ENCODE results near the gene GID4. TPM values are rescaled to one million over a fixed set of nuclear protein-coding genes. Genes with fewer than 3 reads are reported as not detected.
A peak's percentile ranks its signal among the peaks of the same experiment; 100 is the strongest.
"Not testable (repeated sequence)": the region's sequence is repeated elsewhere in the genome, so short reads cannot be mapped to it uniquely, and the experiment has no call there.

GID4 gene
- total RNA-seq, 1 experiment from 2014 or later = 11.4 TPM

DNA sequence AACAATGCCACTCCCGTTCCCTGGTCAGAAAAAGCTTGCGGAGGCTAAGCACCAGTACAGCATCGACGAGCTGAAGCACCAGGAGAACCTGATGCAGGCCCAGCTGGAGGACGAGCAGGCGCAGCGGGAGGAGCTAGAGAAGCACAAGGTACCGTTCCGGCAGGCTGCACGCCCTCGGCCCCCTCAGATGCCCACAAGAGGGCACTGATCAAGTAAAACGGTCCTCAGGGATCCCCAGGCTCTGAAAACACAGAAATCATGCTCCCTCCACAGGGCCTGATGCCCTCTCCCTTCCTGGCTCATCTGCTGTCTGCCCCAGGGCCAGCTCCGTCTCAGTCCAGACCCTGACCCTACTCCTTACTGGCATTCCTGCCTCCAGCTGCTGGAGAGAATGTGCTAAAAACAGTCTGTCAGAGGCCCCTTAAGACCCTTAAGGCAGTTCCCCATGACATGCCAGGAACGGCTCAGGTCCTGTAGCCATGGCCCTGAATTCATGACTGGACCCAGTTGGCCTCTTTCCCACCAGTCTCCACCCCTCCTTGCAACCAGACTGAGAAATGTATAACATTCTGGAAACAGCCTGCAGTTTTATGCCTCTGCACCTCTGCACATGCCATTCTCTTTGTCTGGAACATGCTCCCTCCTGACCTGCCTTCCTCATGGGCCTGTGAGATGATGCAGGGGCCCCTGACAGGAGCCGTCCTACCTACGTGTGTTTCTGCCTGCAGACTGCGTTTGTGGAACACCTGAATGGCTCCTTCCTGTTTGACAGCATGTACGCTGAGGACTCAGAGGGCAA lies 44.7 kb upstream of the GID4 start:
- H2AK5ac ChIP-seq (ENCODE audit: insufficient read length, low read length) = no peak overlapping the region
- Mint-ChIP-seq H3K36me3 (ENCODE audit: insufficient read depth in 1 of 3, low read depth in 3 of 3) (no peaks in the 10 kb centered on the region), H3K4me1 (peaks cover 2 to 5% of the 10 kb centered on the region in 2 experiments; a peak in 1 of 4 replicates), H3K9me3 (no peaks in the 10 kb centered on the region), H3K4me3 (no peak overlapping the region), H3K27ac (no peak overlapping the region), H3K27me3 (ENCODE audit: low read depth) (peaks cover 4% of the 10 kb centered on the region)
- no peak overlapping the region for H2BK20ac ChIP-seq (ENCODE audit: low read depth, low read length, poor library complexity, severe bottlenecking)
- DNase-seq = peak; percentile 92
- H2AFZ ChIP-seq (ENCODE audit: low read length) = no peak overlapping the region
- H4K5ac ChIP-seq (ENCODE audit: insufficient read length, low read depth, low read length) = no peak overlapping the region
- no peak overlapping the region for H4K91ac ChIP-seq (ENCODE audit: insufficient read length, low read depth, low read length)
- no peak overlapping the region for H2BK12ac ChIP-seq (ENCODE audit: insufficient read length, low read depth, low read length)
- H2BK120ac ChIP-seq (ENCODE audit: low read depth, low read length, poor library complexity, severe bottlenecking) = no peak overlapping the region
- H3K79me1 ChIP-seq (ENCODE audit: insufficient read depth, low read depth, low read length, poor library complexity, severe bottlenecking) = no peaks in the 10 kb centered on the region
- H3K27me3 ChIP-seq (ENCODE audit: insufficient read depth, low read length) = no peaks in the 10 kb centered on the region
- H3K23me2 ChIP-seq (ENCODE audit: insufficient read length, low read depth, low read length, poor library complexity, severe bottlenecking) = peaks cover 3% of the 10 kb centered on the region
- H2BK15ac ChIP-seq (ENCODE audit: low read depth, low read length) = no peak overlapping the region
- H3K4me1 ChIP-seq (ENCODE audit: insufficient read depth, low read length) = no peaks in the 10 kb centered on the region
- TF ChIP-seq, protein P1, sequence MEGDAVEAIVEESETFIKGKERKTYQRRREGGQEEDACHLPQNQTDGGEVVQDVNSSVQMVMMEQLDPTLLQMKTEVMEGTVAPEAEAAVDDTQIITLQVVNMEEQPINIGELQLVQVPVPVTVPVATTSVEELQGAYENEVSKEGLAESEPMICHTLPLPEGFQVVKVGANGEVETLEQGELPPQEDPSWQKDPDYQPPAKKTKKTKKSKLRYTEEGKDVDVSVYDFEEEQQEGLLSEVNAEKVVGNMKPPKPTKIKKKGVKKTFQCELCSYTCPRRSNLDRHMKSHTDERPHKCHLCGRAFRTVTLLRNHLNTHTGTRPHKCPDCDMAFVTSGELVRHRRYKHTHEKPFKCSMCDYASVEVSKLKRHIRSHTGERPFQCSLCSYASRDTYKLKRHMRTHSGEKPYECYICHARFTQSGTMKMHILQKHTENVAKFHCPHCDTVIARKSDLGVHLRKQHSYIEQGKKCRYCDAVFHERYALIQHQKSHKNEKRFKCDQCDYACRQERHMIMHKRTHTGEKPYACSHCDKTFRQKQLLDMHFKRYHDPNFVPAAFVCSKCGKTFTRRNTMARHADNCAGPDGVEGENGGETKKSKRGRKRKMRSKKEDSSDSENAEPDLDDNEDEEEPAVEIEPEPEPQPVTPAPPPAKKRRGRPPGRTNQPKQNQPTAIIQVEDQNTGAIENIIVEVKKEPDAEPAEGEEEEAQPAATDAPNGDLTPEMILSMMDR (conservative IDR thresholded peaks at IDR 0.05) = peak; percentile 78
- H3T11ph ChIP-seq (ENCODE audit: low read length) = no peak overlapping the region
- H3K56ac ChIP-seq (ENCODE audit: insufficient read length, low read depth, low read length) = no peak overlapping the region
- no peak overlapping the region for H3K23ac ChIP-seq (ENCODE audit: insufficient read length, low read depth, low read length)
- no peak overlapping the region for H3K18ac ChIP-seq (ENCODE audit: insufficient read length, low read depth, low read length)
- H4K20me1 ChIP-seq (ENCODE audit: control insufficient read depth, insufficient read depth, insufficient read length) = no peaks in the 10 kb centered on the region
- no CpG with 5 or more reads among the region's 18 CpGs for WGBS (ENCODE audit: extremely low coverage, insufficient read length, low lambda C conversion rate)
- H3K4me2 ChIP-seq (ENCODE audit: insufficient read depth, insufficient read length, low read length) = no peak overlapping the region
- no peak overlapping the region for H4K8ac ChIP-seq (replicated peaks; ENCODE audit: insufficient read length, low read depth, low read length)
- H3K9me3 ChIP-seq (ENCODE audit: control insufficient read depth, low read depth, low read length) = no peaks in the 10 kb centered on the region
- no peak overlapping the region for H2BK5ac ChIP-seq (ENCODE audit: insufficient read length, low read length)
- no peak overlapping the region for H3K27ac ChIP-seq (ENCODE audit: insufficient read length, low read depth, low read length)
- H3K9ac ChIP-seq (ENCODE audit: extremely low read depth, insufficient read length, low read length) = no peak overlapping the region
- no peak overlapping the region for H3K4ac ChIP-seq (ENCODE audit: low read depth, low read length)
- H3K79me2 ChIP-seq (ENCODE audit: insufficient read depth, low read length) = no peaks in the 10 kb centered on the region
- no peak overlapping the region for H3K14ac ChIP-seq (ENCODE audit: insufficient read depth, low read length)

GRCh38 chr17:17995887-17996286 lies 43.3 kb upstream of the GID4 start:
- not testable (repeated sequence) for H3K4me1 ChIP-seq (ENCODE audit: insufficient read depth, low read length); H3K4me2 ChIP-seq (ENCODE audit: insufficient read depth, insufficient read length, low read length); H3K27ac Mint-ChIP-seq; H2BK120ac ChIP-seq (ENCODE audit: low read depth, low read length, poor library complexity, severe bottlenecking); H3K9ac ChIP-seq (ENCODE audit: extremely low read depth, insufficient read length, low read length); H4K8ac ChIP-seq (replicated peaks; ENCODE audit: insufficient read length, low read depth, low read length); H4K20me1 ChIP-seq (ENCODE audit: control insufficient read depth, insufficient read depth, insufficient read length); H3K23me2 ChIP-seq (ENCODE audit: insufficient read length, low read depth, low read length, poor library complexity, severe bottlenecking); H2BK15ac ChIP-seq (ENCODE audit: low read depth, low read length); DNase-seq; H3K4me1 Mint-ChIP-seq; H3K14ac ChIP-seq (ENCODE audit: insufficient read depth, low read length); H3K27ac ChIP-seq (ENCODE audit: insufficient read length, low read depth, low read length); H3K9me3 ChIP-seq (ENCODE audit: control insufficient read depth, low read depth, low read length); H3T11ph ChIP-seq (ENCODE audit: low read length); H3K79me2 ChIP-seq (ENCODE audit: insufficient read depth, low read length); H4K5ac ChIP-seq (ENCODE audit: insufficient read length, low read depth, low read length); H3K56ac ChIP-seq (ENCODE audit: insufficient read length, low read depth, low read length); H3K9me3 Mint-ChIP-seq; H2BK5ac ChIP-seq (ENCODE audit: insufficient read length, low read length); H3K23ac ChIP-seq (ENCODE audit: insufficient read length, low read depth, low read length); H3K36me3 Mint-ChIP-seq (ENCODE audit: insufficient read depth in 1 of 3, low read depth in 3 of 3); H3K27me3 ChIP-seq (ENCODE audit: insufficient read depth, low read length); H3K18ac ChIP-seq (ENCODE audit: insufficient read length, low read depth, low read length); H3K79me1 ChIP-seq (ENCODE audit: insufficient read depth, low read depth, low read length, poor library complexity, severe bottlenecking); H2BK12ac ChIP-seq (ENCODE audit: insufficient read length, low read depth, low read length); H2AK5ac ChIP-seq (ENCODE audit: insufficient read length, low read length); H3K4me3 Mint-ChIP-seq; H4K91ac ChIP-seq (ENCODE audit: insufficient read length, low read depth, low read length); H3K27me3 Mint-ChIP-seq (ENCODE audit: low read depth); H2AFZ ChIP-seq (ENCODE audit: low read length); H3K4ac ChIP-seq (ENCODE audit: low read depth, low read length); H2BK20ac ChIP-seq (ENCODE audit: low read depth, low read length, poor library complexity, severe bottlenecking)
- WGBS (ENCODE audit: extremely low coverage, insufficient read length, low lambda C conversion rate) = no CpG with 5 or more reads among the region's 8 CpGs
